IMR-90 (cell line): ENCODE data around the gene XDH. TPM values are rescaled to one million over a fixed set of nuclear protein-coding genes. Genes with fewer than 3 reads are reported as not detected.

Experiments
- ATAC-seq: fragments of 200-7000 bp; cut with Tn5 transposase; 2 replicates; pipeline ENCODE4 v1.9.1; 2020; ENCODE audit warnings: low read depth, mild to moderate bottlenecking, moderate library complexity
- BruUV-seq: library from RNA; stranded (reverse); fragments of 400-500 nt; replicated peaks from 2 replicates; lab custom pipeline; 2021; lab: Mats Ljungman, UMichigan
- CTCF ChIA-PET: fragments of 300-600 bp; formaldehyde crosslinking; extraction: SDS; loops from one replicate; lab custom pipeline; 2021; ENCODE audit warnings: antibody characterized with exemption; lab: Yijun Ruan, JAX
- POLR2A ChIA-PET: fragments of 300-600 bp; sonication (Branson Sonifier 250); formaldehyde crosslinking; loops from one replicate; lab custom pipeline; 2022; ENCODE audit warnings: antibody characterized with exemption; ENCODE audit not compliant: unreplicated experiment; lab: Charles Lee
- DNase-seq: peaks from one replicate; pipeline ENCODE4 v3.0.0; 2013
- H2AFZ ChIP-seq: replicated peaks from 2 replicates; pipeline ENCODE3; 2013; ENCODE audit warnings: low read length, mild to moderate bottlenecking; ENCODE audit not compliant: poor library complexity
- H2AK5ac ChIP-seq: 2 replicates; pipeline ENCODE4 v1.6.1; 2013; ENCODE audit warnings: low read depth, low read length, inconsistent platforms
- H2AK9ac ChIP-seq: replicated peaks from 2 replicates; pipeline ENCODE3; 2013; ENCODE audit warnings: mild to moderate bottlenecking, low read depth, low read length, moderate library complexity; ENCODE audit not compliant: poor library complexity
- H2BK120ac ChIP-seq: 2 replicates; pipeline ENCODE4 v1.6.1; 2013; ENCODE audit warnings: low read depth, low read length, inconsistent platforms
- H2BK15ac ChIP-seq: 3 replicates; pipeline ENCODE4 v1.6.1; 2013; ENCODE audit warnings: low read depth, low read length, inconsistent platforms
- H2BK20ac ChIP-seq: 2 replicates; pipeline ENCODE4 v1.6.1; 2013; ENCODE audit warnings: low read depth, mild to moderate bottlenecking, inconsistent platforms, low read length, moderate library complexity
- H2BK5ac ChIP-seq: 2 replicates; pipeline ENCODE4 v1.6.1; 2013; ENCODE audit warnings: mild to moderate bottlenecking, low read depth, low read length, inconsistent platforms; ENCODE audit not compliant: poor library complexity, severe bottlenecking
- H3K14ac ChIP-seq: replicated peaks from 2 replicates; pipeline ENCODE4 v1.6.1; 2013; ENCODE audit warnings: low read depth, low read length, inconsistent platforms
- H3K18ac ChIP-seq: 2 replicates; pipeline ENCODE4 v1.6.1; 2013; ENCODE audit warnings: low read depth, low read length, control low read depth
- H3K23ac ChIP-seq: 2 replicates; pipeline ENCODE4 v1.6.1; 2013; ENCODE audit warnings: low read depth, low read length, inconsistent platforms
- H3K27ac ChIP-seq: 2 replicates; pipeline ENCODE4 v1.5.1; 2013; ENCODE audit warnings: mild to moderate bottlenecking, control low read depth, low read length; ENCODE audit not compliant: insufficient read depth
- H3K27me3 ChIP-seq: 2 replicates; pipeline ENCODE4 v1.6.1; 2013; ENCODE audit warnings: low read length; ENCODE audit not compliant: control insufficient read depth, insufficient read depth
- H3K36me3 ChIP-seq: 2 replicates; pipeline ENCODE4 v1.6.1; 2013; ENCODE audit warnings: low read length, mixed read lengths; ENCODE audit not compliant: control insufficient read depth, insufficient read depth
- H3K4ac ChIP-seq: 2 replicates; pipeline ENCODE4 v1.6.1; 2013; ENCODE audit warnings: low read depth, low read length, inconsistent platforms
- H3K4me1 ChIP-seq: 2 replicates; pipeline ENCODE4 v1.6.1; 2013; ENCODE audit warnings: low read length, mixed read lengths; ENCODE audit not compliant: control insufficient read depth, insufficient read depth
- H3K4me2 ChIP-seq: 2 replicates; pipeline ENCODE4 v1.6.1; 2013; ENCODE audit warnings: low read depth, mild to moderate bottlenecking, control low read depth, low read length, moderate library complexity
- H3K4me3 ChIP-seq: 2 replicates; pipeline ENCODE4 v1.5.1; 2013; ENCODE audit warnings: low read depth, mild to moderate bottlenecking, control low read depth, low read length, moderate library complexity; ENCODE audit not compliant: insufficient read depth
- H3K56ac ChIP-seq: 2 replicates; pipeline ENCODE4 v1.6.1; 2013; ENCODE audit warnings: low read length, inconsistent platforms; ENCODE audit not compliant: insufficient read depth; ENCODE audit errors: extremely low read depth
- H3K79me1 ChIP-seq, 2 experiments: 2 replicates each; pipeline ENCODE4 v1.6.1; 2013; ENCODE audit warnings: low read length in 2 of 2, inconsistent platforms in 1 of 2, low read depth in 1 of 2
- H3K9ac ChIP-seq: 2 replicates; pipeline ENCODE4 v1.6.1; 2013; ENCODE audit warnings: low read depth, low read length, control low read depth
- H3K9me1 ChIP-seq: 2 replicates; pipeline ENCODE4 v1.6.1; 2013; ENCODE audit warnings: low read length, inconsistent platforms; ENCODE audit not compliant: insufficient read depth
- H3K9me3 ChIP-seq: 2 replicates; pipeline ENCODE4 v1.6.1; 2013; ENCODE audit warnings: low read length; ENCODE audit not compliant: control insufficient read depth, insufficient read depth
- H4K20me1 ChIP-seq: 2 replicates; pipeline ENCODE4 v1.6.1; 2013; ENCODE audit warnings: low read length, inconsistent platforms; ENCODE audit not compliant: insufficient read depth
- H4K5ac ChIP-seq: 2 replicates; pipeline ENCODE4 v1.6.1; 2013; ENCODE audit warnings: mild to moderate bottlenecking, low read depth, low read length, control low read depth
- H4K8ac ChIP-seq, 2 experiments: 2 replicates each; pipeline ENCODE4 v1.6.1; 2013; ENCODE audit warnings: low read depth in 2 of 2, low read length in 2 of 2, control low read depth in 1 of 2, inconsistent platforms in 1 of 2
- H4K91ac ChIP-seq: 2 replicates; pipeline ENCODE4 v1.6.1; 2013; ENCODE audit warnings: low read depth, low read length, inconsistent platforms; ENCODE audit not compliant: insufficient read depth
- BHLHE40 ChIP-seq: fragments of 150-350 bp; IDR thresholded peaks from 2 replicates; pipeline ENCODE4 v1.6.1; 2016; ENCODE audit warnings: mild to moderate bottlenecking, low read depth, low read length
- CEBPB ChIP-seq: IDR thresholded peaks from 2 replicates; pipeline ENCODE4 v1.6.1; 2012; ENCODE audit warnings: low read depth, low read length, improper control_type of control experiment
- CHD1 ChIP-seq: IDR thresholded peaks from 2 replicates; pipeline ENCODE4 v1.6.1; 2012; ENCODE audit warnings: low read depth, low read length, improper control_type of control experiment
- FOS ChIP-seq: fragments of 150-350 bp; IDR thresholded peaks from 2 replicates; pipeline ENCODE4 v1.6.1; 2016; ENCODE audit warnings: low read depth, low read length
- MAFK ChIP-seq: IDR thresholded peaks from 2 replicates; pipeline ENCODE4 v1.6.1; 2012; ENCODE audit warnings: low read depth, low read length, improper control_type of control experiment
- MAZ ChIP-seq: IDR thresholded peaks from 2 replicates; pipeline ENCODE4 v1.6.1; 2012; ENCODE audit warnings: low read depth, mild to moderate bottlenecking, low read length, improper control_type of control experiment, moderate library complexity, borderline replicate concordance
- MXI1 ChIP-seq: IDR thresholded peaks from 2 replicates; pipeline ENCODE4 v1.6.1; 2012; ENCODE audit warnings: low read depth, mild to moderate bottlenecking, low read length, moderate library complexity, borderline replicate concordance
- POLR2A ChIP-seq: IDR thresholded peaks from 2 replicates; pipeline ENCODE4 v1.6.1; 2012; ENCODE audit warnings: mild to moderate bottlenecking, low read depth, low read length
- RAD21 ChIP-seq: IDR thresholded peaks from 2 replicates; pipeline ENCODE4 v1.6.1; 2012; ENCODE audit warnings: low read length, improper control_type of control experiment
- RCOR1 ChIP-seq: IDR thresholded peaks from 2 replicates; pipeline ENCODE4 v1.6.1; 2012; ENCODE audit warnings: mild to moderate bottlenecking, low read length, improper control_type of control experiment; ENCODE audit not compliant: insufficient replicate concordance
- RFX5 ChIP-seq: IDR thresholded peaks from 2 replicates; pipeline ENCODE4 v1.8.0; 2012; ENCODE audit warnings: low read depth, mild to moderate bottlenecking, low read length, moderate library complexity
- SMC3 ChIP-seq: fragments of 150-350 bp; IDR thresholded peaks from 2 replicates; pipeline ENCODE4 v1.6.1; 2016; ENCODE audit warnings: low read depth, mild to moderate bottlenecking, antibody characterized with exemption, low read length, moderate library complexity
- WGBS, 2 experiments: methylation state at CpG; one replicate each; pipeline versions ENCODE4 v1.1.5 to v1.1.7; 2013; ENCODE audit warnings: missing lambda C conversion rate in 2 of 2; ENCODE audit not compliant: insufficient read length in 1 of 2; ENCODE audit errors: extremely low coverage in 2 of 2; 5-methylcytosine and 5-hydroxymethylcytosine counted together
- dilution Hi-C: fragments of 300-500 bp; cut with HindIII; formaldehyde crosslinking; loops from one replicate; pipeline ENCODE4 v1.14.3; 2018; ENCODE audit warnings: low sequenced_read_pairs; ENCODE audit not compliant: unreplicated experiment
- in situ Hi-C: fragments of 300-500 bp; cut with MboI; formaldehyde crosslinking; loops from 3 replicates; pipeline ENCODE4 v1.14.3; 2019; ENCODE audit warnings: low sequenced_read_pairs, inconsistent platforms, mixed read lengths
- intact Hi-C: fragments of 100-400 bp; cut with micrococcal nuclease; formaldehyde crosslinking; loops from 2 replicates; pipeline ENCODE4 v1.10.0; 2022
- polyA plus RNA-seq, 3 experiments: library from polyadenylated mRNA; depleted of rRNA; stranded (reverse); fragments of >200 nt; gene quantifications; 2 replicates each; pipeline ENCODE4 v1.2.3, GENCODE V29; 2012; ENCODE audit warnings: low replicate concordance in 1 of 3
- total RNA-seq: library from RNA; depleted of rRNA; stranded (reverse); fragments of >200 nt; gene quantifications from 2 replicates; pipeline ENCODE4 v1.2.3, GENCODE V29; 2012
- TF ChIP-seq, protein P1 (sequence below): fragments of 150-350 bp; IDR thresholded peaks from 2 replicates; pipeline ENCODE4 v1.6.1; 2017; ENCODE audit warnings: mild to moderate bottlenecking, antibody characterized with exemption, low read length, low read depth
- TF ChIP-seq, protein P2 (sequence below): conservative IDR thresholded peaks from 2 replicates; pipeline ENCODE4 v1.5.1; 2012; ENCODE audit warnings: mild to moderate bottlenecking, low read depth, low read length, improper control_type of control experiment

XDH gene
- total and polyA plus RNA-seq, 2 of the 4 experiments (the other 2 are of a cell fraction), result 0.46 to 1.1 TPM

GRCh38 chr2:31318361-31319336, 95.9 kb downstream of the XDH start:
- peak overlapping the region; percentile 2; the same call in 1 of the 2 replicates for H3K56ac ChIP-seq
- H2AK5ac ChIP-seq, result no peak overlapping the region
- peak overlapping the region; percentile 54 for H4K5ac ChIP-seq
- H3K9me1 ChIP-seq, result peaks cover 8% of the 10 kb centered on the region; the same call in 1 of the 2 replicates
- POLR2A ChIA-PET, result interaction anchor here (0.6 to 0.8 kb wide), 4 partner anchors 13 to 1079 kb away, joined by 5 to 12 read pairs (median 7); no protein-coding TSS in a partner anchor
- peak overlapping the region; percentile 80 for H2BK5ac ChIP-seq
- H3K27me3 ChIP-seq, result no peaks in the 10 kb centered on the region
- H2BK20ac ChIP-seq, result peak overlapping the region; percentile 60
- H3K9me3 ChIP-seq, result no peaks in the 10 kb centered on the region
- H2BK15ac ChIP-seq, result no peak overlapping the region; the same call in 2 of the 3 replicates
- H3K4me2 ChIP-seq, result peak overlapping the region; percentile 66
- H3K36me3 ChIP-seq, result no peaks in the 10 kb centered on the region
- H4K8ac ChIP-seq, result peak overlapping the region in 1 of 2 experiments; percentile 19; a peak in 2 of 4 replicates
- no peaks in the 10 kb centered on the region for H4K20me1 ChIP-seq
- CTCF ChIA-PET, result interaction anchor here (0.6 to 1.9 kb wide), 4 partner anchors 14 to 85 kb away, joined by 3 to 9 read pairs (median 4); partner anchors contain the start of gene EHD3
- ATAC-seq, result peak; percentile 69
- H2AFZ ChIP-seq, result peak overlapping the region; percentile 33
- H3K27ac ChIP-seq, result peak overlapping the region; percentile 90
- H3K79me1 ChIP-seq, result no peaks in the 10 kb centered on the region
- in situ Hi-C loops (no loop called here), dilution Hi-C loops (no loop called here), intact Hi-C loops (loop anchor here (1.0 to 2.0 kb wide), 3 partner anchors 30 to 83 kb away; no protein-coding TSS in a partner anchor)
- H3K9ac ChIP-seq, result peak overlapping the region; percentile 17; the same call in 1 of the 2 replicates
- no peak overlapping the region for H3K4me3 ChIP-seq
- BruUV-seq, result no TSS peak
- peak overlapping the region; percentile 76 for H3K18ac ChIP-seq
- peaks cover 19% of the 10 kb centered on the region for H3K4me1 ChIP-seq
- H3K4ac ChIP-seq, result peak overlapping the region; percentile 84
- peak overlapping the region; percentile 4 for H2AK9ac ChIP-seq
- H3K14ac ChIP-seq, result peak overlapping the region; percentile 8
- peak overlapping the region; percentile 91 for H2BK120ac ChIP-seq
- WGBS, 2 experiments, result 20% methylated on average over 1 of the region's 11 CpGs; no CpG with 5 or more reads in 1 of the 2 experiments
- DNase-seq, result peak; percentile 86
- peak overlapping the region; percentile 43 for H4K91ac ChIP-seq
- H3K23ac ChIP-seq, result no peak overlapping the region; the same call in 1 of the 2 replicates
- TF ChIP-seq CEBPB, result peak; percentile 86
- TF ChIP-seq SMC3, result no peak
- no peak for TF ChIP-seq RCOR1
- TF ChIP-seq CHD1, result no peak
- no peak for TF ChIP-seq MXI1
- TF ChIP-seq RFX5, result no peak
- TF ChIP-seq MAFK, result no peak
- peak; percentile 10; the same call in 1 of the 2 replicates for TF ChIP-seq BHLHE40
- peak; percentile 43; the same call in 1 of the 2 replicates for TF ChIP-seq MAZ
- TF ChIP-seq, protein P1, sequence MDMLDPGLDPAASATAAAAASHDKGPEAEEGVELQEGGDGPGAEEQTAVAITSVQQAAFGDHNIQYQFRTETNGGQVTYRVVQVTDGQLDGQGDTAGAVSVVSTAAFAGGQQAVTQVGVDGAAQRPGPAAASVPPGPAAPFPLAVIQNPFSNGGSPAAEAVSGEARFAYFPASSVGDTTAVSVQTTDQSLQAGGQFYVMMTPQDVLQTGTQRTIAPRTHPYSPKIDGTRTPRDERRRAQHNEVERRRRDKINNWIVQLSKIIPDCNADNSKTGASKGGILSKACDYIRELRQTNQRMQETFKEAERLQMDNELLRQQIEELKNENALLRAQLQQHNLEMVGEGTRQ, result no peak
- TF ChIP-seq, protein P2, sequence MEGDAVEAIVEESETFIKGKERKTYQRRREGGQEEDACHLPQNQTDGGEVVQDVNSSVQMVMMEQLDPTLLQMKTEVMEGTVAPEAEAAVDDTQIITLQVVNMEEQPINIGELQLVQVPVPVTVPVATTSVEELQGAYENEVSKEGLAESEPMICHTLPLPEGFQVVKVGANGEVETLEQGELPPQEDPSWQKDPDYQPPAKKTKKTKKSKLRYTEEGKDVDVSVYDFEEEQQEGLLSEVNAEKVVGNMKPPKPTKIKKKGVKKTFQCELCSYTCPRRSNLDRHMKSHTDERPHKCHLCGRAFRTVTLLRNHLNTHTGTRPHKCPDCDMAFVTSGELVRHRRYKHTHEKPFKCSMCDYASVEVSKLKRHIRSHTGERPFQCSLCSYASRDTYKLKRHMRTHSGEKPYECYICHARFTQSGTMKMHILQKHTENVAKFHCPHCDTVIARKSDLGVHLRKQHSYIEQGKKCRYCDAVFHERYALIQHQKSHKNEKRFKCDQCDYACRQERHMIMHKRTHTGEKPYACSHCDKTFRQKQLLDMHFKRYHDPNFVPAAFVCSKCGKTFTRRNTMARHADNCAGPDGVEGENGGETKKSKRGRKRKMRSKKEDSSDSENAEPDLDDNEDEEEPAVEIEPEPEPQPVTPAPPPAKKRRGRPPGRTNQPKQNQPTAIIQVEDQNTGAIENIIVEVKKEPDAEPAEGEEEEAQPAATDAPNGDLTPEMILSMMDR, result no peak
- peak; percentile 41; the same call in 1 of the 2 replicates for TF ChIP-seq FOS
- TF ChIP-seq RAD21, result no peak
- no peak for TF ChIP-seq POLR2A
